ENCODE data around the gene RUVBL2. TPM values are rescaled to one million over a fixed set of nuclear protein-coding genes. Genes with fewer than 3 reads are reported as not detected.
A peak's percentile ranks its signal among the peaks of the same experiment; 100 is the strongest.

Gene RUVBL2
- total RNA-seq, 2 donors from 2014 or later = 110 to 126 TPM

- H3K27me3 ChIP-seq (replicated peaks; ENCODE audit: insufficient read depth) = no peaks in the 10 kb centered on the region
- no peaks in the 10 kb centered on the region for H3K36me3 ChIP-seq
- TF ChIP-seq POLR2A (IDR thresholded peaks at IDR 0.05) = no peak
- H3K9me3 ChIP-seq = no peaks in the 10 kb centered on the region
- no peak overlapping the region for H3K4me3 ChIP-seq
- H3K4me1 ChIP-seq (replicated peaks) = no peaks in the 10 kb centered on the region
- no peak for DNase-seq (ENCODE audit: low spot score)
- 100% methylated on average over 3 of the region's 3 CpGs for WGBS
- H3K27ac ChIP-seq = no peak overlapping the region
- intact Hi-C loops (cut with DNase I) = no loop called here
Measured at GRCh38 chr19:48947258-48947542, 46.5 kb upstream of the RUVBL2 start.

GRCh38 chr19:48950159-48950558 lies 43.5 kb upstream of the RUVBL2 start:
- intact Hi-C loops (cut with DNase I) = no loop called here
- no peaks in the 10 kb centered on the region for H3K4me1 ChIP-seq (replicated peaks)
- H3K36me3 ChIP-seq = no peaks in the 10 kb centered on the region
- 69% methylated on average over 3 of the region's 3 CpGs for WGBS
- H3K27ac ChIP-seq = no peak overlapping the region
- no peak for DNase-seq (ENCODE audit: low spot score)
- no peak overlapping the region for H3K4me3 ChIP-seq
- no peaks in the 10 kb centered on the region for H3K9me3 ChIP-seq
- TF ChIP-seq POLR2A (IDR thresholded peaks at IDR 0.05) (no peak), POLR2AphosphoS5 (IDR thresholded peaks at IDR 0.05) (no peak), CTCF (IDR thresholded peaks at IDR 0.05) (no peak)
- no peaks in the 10 kb centered on the region for H3K27me3 ChIP-seq (replicated peaks; ENCODE audit: insufficient read depth)

- Histone ChIP-seq H3K27ac (peak overlapping the region; percentile 8 to 41), H3K9me3 (no peaks in the 10 kb centered on the region), H3K4me3 (no peak overlapping the region), H3K27me3 (replicated peaks; ENCODE audit: insufficient read depth) (no peaks in the 10 kb centered on the region), H3K4me1 (replicated peaks) (no peaks in the 10 kb centered on the region), H3K36me3 (no peaks in the 10 kb centered on the region)
- intact Hi-C loops (cut with DNase I) = no loop called here
- no peak for TF ChIP-seq POLR2AphosphoS5 (IDR thresholded peaks at IDR 0.05)
- TF ChIP-seq POLR2A (IDR thresholded peaks at IDR 0.05) = no peak
- no peak for TF ChIP-seq CTCF (IDR thresholded peaks at IDR 0.05)
- no peak for DNase-seq (ENCODE audit: low spot score)
- 42% methylated on average over 9 of the region's 9 CpGs for WGBS
Measured at GRCh38 chr19:48950830-48951519, 42.7 kb upstream of the RUVBL2 start.

GRCh38 chr19:48953141-48953540 lies 40.5 kb upstream of the RUVBL2 start:
- 86% methylated on average over 4 of the region's 4 CpGs for WGBS
- TF ChIP-seq CTCF (IDR thresholded peaks at IDR 0.05) (no peak), POLR2A (IDR thresholded peaks at IDR 0.05) (no peak), POLR2AphosphoS5 (IDR thresholded peaks at IDR 0.05) (no peak)
- DNase-seq (ENCODE audit: low spot score) = no peak
- Histone ChIP-seq H3K36me3 (no peaks in the 10 kb centered on the region), H3K4me1 (replicated peaks) (no peaks in the 10 kb centered on the region), H3K27ac (no peak overlapping the region), H3K4me3 (no peak overlapping the region), H3K27me3 (replicated peaks; ENCODE audit: insufficient read depth) (no peaks in the 10 kb centered on the region), H3K9me3 (no peaks in the 10 kb centered on the region)
- intact Hi-C loops (cut with DNase I) = no loop called here

- DNase-seq (ENCODE audit: low spot score) = no peak
- Histone ChIP-seq H3K4me3 (peak overlapping the region; percentile 79 to 93), H3K27ac (peak overlapping the region; percentile 77 to 81), H3K36me3 (no peaks in the 10 kb centered on the region), H3K4me1 (replicated peaks) (no peaks in the 10 kb centered on the region), H3K9me3 (no peaks in the 10 kb centered on the region), H3K27me3 (replicated peaks; ENCODE audit: insufficient read depth) (no peaks in the 10 kb centered on the region)
- intact Hi-C loops (cut with DNase I) = no loop called here
- TF ChIP-seq POLR2A (IDR thresholded peaks at IDR 0.05) = no peak
- TF ChIP-seq POLR2AphosphoS5 (IDR thresholded peaks at IDR 0.05) = no peak
- no peak for TF ChIP-seq CTCF (IDR thresholded peaks at IDR 0.05)
- 55% methylated on average over 11 of the region's 11 CpGs for WGBS
Measured at GRCh38 chr19:48953990-48954594, 39.6 kb upstream of the RUVBL2 start.

Measured in prostate gland (tissue), 2 donors.